Stimulated activated CD4-positive, alpha-beta T cell treated with anti-CD3 and anti-CD28 coated beads, Interleukin-4, amount 100 ng/mL, for 4 hours (primary cell): ENCODE results near the gene LBHD1.
"Not testable (repeated sequence)": the region's sequence is repeated elsewhere in the genome, so short reads cannot be mapped to it uniquely, and the experiment has no call there.

ENCODE experiments used
- DNase-seq, 2 experiments: peaks; one replicate each; pipeline ENCODE4 v3.0.0-alpha.2; 2020

The LBHD1 gene

GRCh38 chr11:62656796-62657429 is 15.2 kb downstream of the LBHD1 start:
- DNase-seq: no peak

DNA sequence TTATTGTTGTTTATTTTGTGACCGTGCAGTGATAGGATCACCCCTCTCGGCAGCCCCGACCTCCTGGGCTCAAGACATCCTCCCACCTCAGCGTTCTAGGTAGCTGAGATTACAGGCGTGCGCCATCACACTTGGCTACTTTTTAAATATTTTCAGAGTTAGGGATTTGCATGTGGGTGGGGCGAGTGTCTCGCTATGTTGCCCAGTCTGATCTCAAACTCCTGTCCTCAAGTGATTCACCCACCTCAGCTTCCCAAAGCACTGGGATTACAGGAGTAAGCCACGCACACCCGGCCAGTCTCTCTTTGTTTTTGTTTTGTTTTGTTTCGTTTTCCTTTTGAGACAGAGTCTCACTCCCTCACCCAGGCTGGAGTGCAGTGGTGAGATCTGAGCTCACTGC is 17.8 kb downstream of the LBHD1 start:
- no peak for DNase-seq

DNA sequence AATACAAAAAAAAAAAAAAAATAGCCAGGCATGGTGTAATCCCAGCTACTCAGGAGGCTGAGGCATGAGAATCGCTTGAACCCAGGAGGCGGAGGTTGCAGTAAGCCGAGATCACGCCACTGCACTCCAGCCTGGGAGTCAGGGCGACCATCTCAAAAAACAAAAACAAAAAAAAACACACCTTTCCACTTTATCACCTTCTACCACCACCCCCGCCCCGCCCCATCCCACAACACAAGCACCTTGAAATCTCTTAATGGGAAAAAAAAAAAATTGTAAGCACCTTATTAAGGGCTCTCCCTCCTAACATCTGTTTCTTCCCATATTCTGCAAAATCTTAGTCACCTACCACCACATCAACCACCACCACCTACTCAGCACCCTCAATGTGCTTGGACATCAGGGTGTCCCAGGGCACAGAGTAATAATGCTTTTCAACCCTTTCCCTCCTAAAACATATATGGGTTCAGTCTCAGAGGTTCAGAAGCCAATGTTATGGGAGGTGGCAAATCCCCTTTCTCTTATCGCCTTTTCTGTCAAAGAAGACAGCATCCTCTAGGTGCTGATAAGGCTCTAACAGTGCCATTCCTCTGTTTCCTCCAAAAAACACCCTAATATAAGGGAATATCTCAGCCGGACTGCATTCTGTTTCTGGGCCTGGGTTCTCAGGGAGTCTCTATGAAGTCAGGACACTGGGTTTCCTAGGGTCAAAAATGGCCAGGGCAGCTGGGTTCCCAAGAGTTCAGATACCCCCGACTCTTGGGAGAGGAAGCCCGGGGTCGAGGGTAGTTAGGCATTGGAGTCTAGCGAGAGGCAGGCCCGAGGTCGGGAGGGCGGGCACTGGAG is 19.7 kb downstream of the LBHD1 start:
- DNase-seq: no peak

DNA sequence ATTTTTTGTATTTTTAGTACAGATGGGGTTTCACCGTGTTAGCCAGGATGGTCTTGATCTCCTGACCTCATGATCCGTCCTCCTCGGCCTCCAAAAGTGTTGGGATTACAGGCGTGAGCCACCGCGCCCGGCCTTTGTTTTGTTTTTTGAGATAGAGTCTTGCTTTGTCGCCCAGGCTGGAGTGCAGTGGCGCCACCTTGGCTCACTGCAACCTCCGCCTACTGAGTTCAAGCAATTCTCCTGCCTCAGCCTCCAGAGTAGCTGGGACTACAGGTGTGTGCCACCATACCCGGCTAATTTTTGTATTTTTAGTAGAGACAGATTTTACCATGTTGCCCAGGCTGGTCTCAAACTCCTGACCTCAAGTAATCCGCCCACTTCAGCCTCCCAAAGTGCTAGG is 21.8 kb downstream of the LBHD1 start:
- not testable (repeated sequence) for DNase-seq

DNA sequence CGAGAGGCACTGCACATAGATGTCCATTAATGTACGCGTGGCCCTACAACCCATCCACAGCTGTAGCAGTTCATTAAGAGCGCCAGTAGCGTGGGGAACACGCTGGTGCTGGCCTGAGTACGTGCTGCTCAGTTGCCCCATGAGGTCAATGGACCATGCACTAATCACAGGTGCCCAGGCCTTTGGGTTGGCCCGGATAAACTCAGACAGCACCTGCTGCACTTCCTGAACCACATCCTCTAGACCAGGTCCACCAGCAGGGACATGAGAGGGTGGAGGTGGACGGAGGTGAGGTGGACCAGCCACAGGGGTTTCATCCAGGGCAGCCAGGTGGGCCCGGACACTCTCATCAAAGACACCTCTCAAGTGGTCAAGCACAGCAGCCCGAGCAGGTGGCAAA is 22.6 kb downstream of the LBHD1 start:
- DNase-seq: no peak

GRCh38 chr11:62648967-62649364 is 23.1 kb downstream of the LBHD1 start:
- DNase-seq: no peak

GRCh38 chr11:62648185-62648966 is 23.7 kb downstream of the LBHD1 start:
- DNase-seq: no peak

DNA sequence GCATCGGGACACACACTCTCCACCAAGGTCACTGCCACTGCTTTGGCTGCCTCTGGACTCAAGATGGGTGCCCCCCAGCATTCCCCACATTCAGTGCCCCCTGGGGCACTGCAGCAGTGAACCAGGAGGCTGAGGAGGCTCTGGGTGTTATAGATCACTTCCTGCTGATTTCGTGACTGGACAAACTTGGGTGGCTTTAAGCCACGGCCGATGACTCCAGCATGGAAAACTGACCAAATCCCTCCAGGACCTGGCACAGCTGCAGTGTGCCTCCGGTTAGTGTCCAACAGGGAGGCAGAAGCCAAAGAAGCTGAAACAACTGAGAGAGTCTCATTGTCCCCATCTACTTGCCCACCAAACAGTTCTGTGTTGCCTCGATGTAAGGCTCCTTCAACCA is 24.5 kb downstream of the LBHD1 start:
- DNase-seq: no peak

DNA sequence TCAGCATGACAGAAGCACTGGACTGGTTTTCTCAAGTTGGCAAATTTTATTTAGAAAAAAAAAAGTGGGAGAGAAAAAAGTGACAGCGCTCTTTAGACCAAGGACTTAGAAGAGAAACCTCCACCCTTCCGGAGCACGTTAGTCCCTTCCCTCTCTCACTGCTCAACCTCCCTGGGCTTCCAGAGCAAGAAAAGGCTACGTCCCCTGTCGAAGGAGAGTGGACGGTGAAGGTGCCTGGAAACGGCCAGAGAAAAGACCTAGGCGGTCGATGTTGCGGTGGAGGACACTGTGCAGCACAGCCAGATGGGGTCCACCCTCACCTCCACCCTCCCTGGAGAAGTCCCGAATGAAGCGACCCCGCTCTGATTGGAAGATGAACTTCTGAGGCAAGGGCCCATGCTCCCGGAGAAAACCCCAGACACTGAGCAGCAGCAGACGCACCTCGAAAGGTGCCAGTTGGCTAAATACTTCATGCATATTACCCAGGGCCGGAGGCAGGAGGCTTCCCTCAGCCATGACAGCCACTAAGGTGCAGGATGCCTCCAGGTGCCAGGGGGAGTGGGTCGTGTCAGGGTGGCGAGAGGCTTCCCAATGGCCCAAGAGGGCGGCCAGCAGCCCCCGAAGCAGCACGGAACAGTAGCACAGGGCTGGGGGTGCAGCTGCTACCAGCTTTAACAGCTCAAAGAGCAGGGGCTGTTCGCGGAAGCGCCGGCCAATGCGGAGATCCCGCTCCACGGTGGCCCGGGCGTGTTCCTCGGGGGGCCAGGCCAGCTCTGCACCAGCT is 25.1 kb downstream of the LBHD1 start:
- no peak for DNase-seq

GRCh38 chr11:62645946-62646824 is 25.9 kb downstream of the LBHD1 start, which contains the start of gene GANAB:
Gene GANAB, minus strand, starts transcription at chr11:62646613. Its CDS starts 14 bp downstream, at chr11:62646599.
- peak; percentile 99 for DNase-seq

- no peak for DNase-seq
Measured at GRCh38 chr11:62645671-62645945, 26.5 kb downstream of the LBHD1 start.

- no peak for DNase-seq
Measured at GRCh38 chr11:62644220-62644619, 27.8 kb downstream of the LBHD1 start.

- no peak for DNase-seq
Measured at GRCh38 chr11:62632492-62632891, 39.6 kb downstream of the LBHD1 start.

DNA sequence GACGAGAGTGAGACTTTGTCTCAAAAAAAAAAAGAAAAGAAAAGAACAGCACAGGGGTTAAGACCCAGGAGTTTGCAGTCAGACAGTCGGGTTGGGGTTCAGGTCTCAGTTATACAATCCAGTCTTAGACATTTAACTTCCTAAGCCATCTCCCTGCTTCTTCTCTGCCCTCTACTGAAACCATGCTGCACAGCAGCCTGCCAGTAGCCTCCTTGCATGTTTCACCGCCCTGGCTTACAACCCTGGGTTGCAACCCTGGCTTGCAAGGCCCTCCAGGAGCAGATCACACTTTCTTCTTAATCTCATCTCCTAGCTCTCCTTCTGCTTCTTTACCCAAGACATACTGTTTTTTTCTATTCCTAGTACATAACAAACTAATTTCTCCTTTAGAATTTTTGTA is 44.4 kb downstream of the LBHD1 start:
- DNase-seq: no peak

GRCh38 chr11:62622476-62623089 is 49.5 kb downstream of the LBHD1 start:
- no peak for DNase-seq

GRCh38 chr11:62621567-62622470 is 50.2 kb downstream of the LBHD1 start, which contains the start of gene B3GAT3:
Gene B3GAT3, minus strand, starts transcription at chr11:62621986. Its CDS starts 39 bp downstream, at chr11:62621947.
- DNase-seq: peak; percentile 94 to 98

DNA sequence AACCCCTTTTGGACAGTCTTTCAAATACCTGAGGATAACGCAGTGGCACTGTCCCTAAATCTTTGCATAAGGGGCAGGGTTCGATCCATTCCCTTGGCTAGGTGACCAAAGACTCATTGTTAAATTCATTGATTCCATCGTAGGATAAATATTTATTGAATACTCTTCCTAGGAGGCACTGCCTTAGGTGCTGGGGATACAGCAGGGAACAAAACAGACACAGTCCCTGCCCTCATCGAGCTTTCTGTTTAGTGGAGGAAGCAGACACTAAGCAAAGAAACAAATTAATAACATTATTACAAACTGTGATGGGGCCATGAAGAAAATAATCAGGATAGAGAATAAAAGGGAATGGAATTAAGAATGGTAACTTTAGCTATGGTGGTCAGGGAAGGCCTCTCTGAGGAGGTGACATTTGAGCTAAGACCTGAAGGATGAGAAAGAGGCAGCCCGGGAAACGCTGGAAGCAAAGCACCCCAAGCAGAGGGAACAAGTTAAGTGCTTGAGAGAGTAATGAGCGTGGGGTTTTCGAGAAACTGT is 51.0 kb downstream of the LBHD1 start:
- no peak for DNase-seq

- not testable (repeated sequence) for DNase-seq
Measured at GRCh38 chr11:62616957-62617356, 55.1 kb downstream of the LBHD1 start.

DNA sequence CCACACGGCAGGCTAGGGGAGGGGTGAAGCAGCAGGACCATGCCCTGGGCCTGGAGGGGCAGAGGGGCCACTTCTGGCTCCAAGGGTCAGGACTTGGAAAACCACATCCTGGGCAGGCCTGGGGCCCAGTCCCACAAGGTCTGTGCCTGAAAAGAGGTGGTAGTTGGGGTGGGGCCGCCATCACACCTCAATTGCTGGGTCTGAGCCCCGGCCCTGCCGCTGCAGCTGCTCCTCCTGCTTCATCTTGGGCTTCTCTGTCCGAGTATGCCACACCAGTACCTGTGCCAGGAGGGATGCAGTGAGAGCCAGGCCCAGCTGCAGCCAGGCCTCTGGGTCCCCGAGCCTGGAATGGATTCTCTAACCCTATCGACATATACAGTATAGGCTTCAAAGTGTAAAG is 56.5 kb downstream of the LBHD1 start:
- no peak for DNase-seq

- peak; percentile 45 to 61 for DNase-seq
Measured at GRCh38 chr11:62614275-62614674, 57.8 kb downstream of the LBHD1 start.
